ENCODE measurements around the gene AGBL4.

AGBL4 gene

GRCh38 chr1:48679859-48680258, 1343.9 kb downstream of the AGBL4 start:
- no peak for DNase-seq (ENCODE audit: low spot score)

GRCh38 chr1:48678710-48679505, 1344.8 kb downstream of the AGBL4 start:
- no peak for DNase-seq (ENCODE audit: low spot score)

- DNase-seq (ENCODE audit: low spot score) = peak; percentile 37
These were observed 1346.2 kb downstream of the AGBL4 start for GRCh38 chr1:48677306-48678287.

GRCh38 chr1:48676822-48677221, 1346.9 kb downstream of the AGBL4 start:
- DNase-seq (ENCODE audit: low spot score) = no peak

- no peak for DNase-seq (ENCODE audit: low spot score)
These were observed 1347.4 kb downstream of the AGBL4 start for GRCh38 chr1:48676376-48676775.

- DNase-seq (ENCODE audit: low spot score) = no peak
These were observed 1348.5 kb downstream of the AGBL4 start for GRCh38 chr1:48675251-48675650.

GRCh38 chr1:48674641-48675040, 1349.1 kb downstream of the AGBL4 start:
- DNase-seq (ENCODE audit: low spot score) = no peak

GRCh38 chr1:48673332-48674105, 1350.2 kb downstream of the AGBL4 start:
- peak; percentile 40 for DNase-seq (ENCODE audit: low spot score)

GRCh38 chr1:48671578-48671977, 1352.2 kb downstream of the AGBL4 start:
- no peak for DNase-seq (ENCODE audit: low spot score)

GRCh38 chr1:48670234-48671020, 1353.3 kb downstream of the AGBL4 start:
- no peak for DNase-seq (ENCODE audit: low spot score)

- no peak for DNase-seq (ENCODE audit: low spot score)
These were observed 1355.4 kb downstream of the AGBL4 start for GRCh38 chr1:48668339-48668738.

GRCh38 chr1:48667782-48668181, 1356.0 kb downstream of the AGBL4 start:
- DNase-seq (ENCODE audit: low spot score) = no peak

- DNase-seq (ENCODE audit: low spot score) = no peak
These were observed 1357.9 kb downstream of the AGBL4 start for GRCh38 chr1:48665708-48666407.

- DNase-seq (ENCODE audit: low spot score) = no peak
These were observed 1361.9 kb downstream of the AGBL4 start for GRCh38 chr1:48661726-48662463.

- no peak for DNase-seq (ENCODE audit: low spot score)
These were observed 1364.0 kb downstream of the AGBL4 start for GRCh38 chr1:48659801-48660200.

- no peak for DNase-seq (ENCODE audit: low spot score)
These were observed 1366.3 kb downstream of the AGBL4 start for GRCh38 chr1:48657413-48657812.

GRCh38 chr1:48654606-48655210, 1369.0 kb downstream of the AGBL4 start:
- DNase-seq (ENCODE audit: low spot score) = no peak

GRCh38 chr1:48652334-48652733, 1371.4 kb downstream of the AGBL4 start:
- DNase-seq (ENCODE audit: low spot score) = no peak

- DNase-seq (ENCODE audit: low spot score) = no peak
These were observed 1373.9 kb downstream of the AGBL4 start for GRCh38 chr1:48649880-48650279.

- no peak for DNase-seq (ENCODE audit: low spot score)
These were observed 1377.9 kb downstream of the AGBL4 start for GRCh38 chr1:48645883-48646282.
